Endothelial cell of umbilical vein (primary cell): ENCODE data around the gene SLC2A6. TPM values are rescaled to one million over a fixed set of nuclear protein-coding genes. Genes with fewer than 3 reads are reported as not detected.

ENCODE experiments used
- BruUV-seq: library from RNA; stranded (reverse); fragments of 400-500 nt; replicated peaks from 2 replicates; lab custom pipeline; 2021; lab: Mats Ljungman, UMichigan
- CTCF ChIA-PET: fragments of 300-600, 350-600 bp; sonication (Branson Sonifier 250); formaldehyde crosslinking; loops from one replicate; lab custom pipeline; 2021; ENCODE audit warnings: antibody characterized with exemption, inconsistent platforms; lab: Charles Lee
- POLR2A ChIA-PET: fragments of 300-600, 350-600 bp; sonication (Branson Sonifier 250); formaldehyde crosslinking; loops from one replicate; lab custom pipeline; 2021; ENCODE audit warnings: antibody characterized with exemption, inconsistent platforms; lab: Charles Lee
- DNase-seq: peaks from one replicate; pipeline ENCODE4 v3.0.0-alpha.2; 2011; ENCODE audit warnings: low read depth, low spot score
- FAIRE-seq: peaks from 2 replicates; lab custom pipeline; 2011; peaks lifted over from hg19 to GRCh38; lab: Jason Lieb, UNC
- H2AFZ ChIP-seq: 2 replicates; pipeline ENCODE4 v1.6.0; 2012; ENCODE audit warnings: low read depth, low read length, control low read depth, inconsistent platforms
- H3K27ac ChIP-seq: 2 replicates; pipeline ENCODE4 v1.5.1; 2011; ENCODE audit warnings: low read depth, mild to moderate bottlenecking, control low read depth, low read length, moderate library complexity; ENCODE audit not compliant: insufficient read depth
- H3K27me3 ChIP-seq, 2 experiments: 2 replicates each; pipeline versions ENCODE4 v1.6.0 to v1.6.1; 2011; ENCODE audit warnings: low read length in 2 of 2, mixed read lengths in 1 of 2; ENCODE audit not compliant: control insufficient read depth in 2 of 2, insufficient read depth in 2 of 2
- H3K36me3 ChIP-seq, 2 experiments: 2 replicates in 1 of 2; 3 replicates in 1 of 2; pipeline ENCODE4 v1.5.1; 2011; ENCODE audit warnings: low read length in 2 of 2, mild to moderate bottlenecking in 1 of 2, moderate library complexity in 1 of 2; ENCODE audit not compliant: control insufficient read depth in 2 of 2, insufficient read depth in 2 of 2; ENCODE audit errors: extremely low read depth in 1 of 2
- H3K4me1 ChIP-seq: 3 replicates; pipeline ENCODE4 v1.5.1; 2011; ENCODE audit warnings: mild to moderate bottlenecking, low read length; ENCODE audit not compliant: control insufficient read depth, insufficient read depth; ENCODE audit errors: extremely low read depth
- H3K4me2 ChIP-seq: 2 replicates; pipeline ENCODE4 v1.6.1; 2011; ENCODE audit warnings: low read length, control low read depth, mixed read lengths; ENCODE audit not compliant: insufficient read depth
- H3K4me3 ChIP-seq, 3 experiments: fragments of 200-600 bp in 1 of 3; sonication (generic), shearing (Covaris generic) in 1 of 3; replicated peaks in 1 of 3; 2 replicates each; pipeline ENCODE4 v1.5.1; 2011 to 2016; ENCODE audit warnings: control low read depth in 3 of 3, low read length in 3 of 3, mild to moderate bottlenecking in 2 of 3, inconsistent platforms in 1 of 3, low read depth in 1 of 3, moderate library complexity in 1 of 3; ENCODE audit not compliant: insufficient read depth in 1 of 3
- H3K79me2 ChIP-seq: 2 replicates; pipeline ENCODE4 v1.6.0; 2012; ENCODE audit warnings: low read length, inconsistent platforms; ENCODE audit not compliant: control insufficient read depth, insufficient read depth
- H3K9ac ChIP-seq: replicated peaks from 2 replicates; pipeline ENCODE3; 2011; ENCODE audit warnings: low read length, control low read depth; ENCODE audit not compliant: insufficient read depth; ENCODE audit errors: extremely low read depth
- H3K9me1 ChIP-seq: replicated peaks from 3 replicates; pipeline ENCODE4 v1.6.0; 2011; ENCODE audit warnings: mild to moderate bottlenecking, low read length; ENCODE audit not compliant: control insufficient read depth, insufficient read depth; ENCODE audit errors: extremely low read depth
- H3K9me3 ChIP-seq: replicated peaks from 2 replicates; pipeline ENCODE4 v1.5.1; 2012; ENCODE audit warnings: low read length, inconsistent platforms; ENCODE audit not compliant: control insufficient read depth, insufficient read depth
- H4K20me1 ChIP-seq: replicated peaks from 2 replicates; pipeline ENCODE3; 2011; ENCODE audit warnings: mild to moderate bottlenecking, low read length; ENCODE audit not compliant: control insufficient read depth, insufficient read depth; ENCODE audit errors: extremely low read depth
- EZH2 ChIP-seq: IDR thresholded peaks from 2 replicates; pipeline ENCODE4 v1.6.1; 2012; ENCODE audit warnings: borderline replicate concordance, low read depth, mild to moderate bottlenecking, moderate library complexity, low read length, inconsistent platforms; ENCODE audit not compliant: severe bottlenecking
- FOS ChIP-seq: IDR thresholded peaks from 2 replicates; pipeline ENCODE4 v1.6.1; 2011; ENCODE audit warnings: mild to moderate bottlenecking, low read length, moderate library complexity, borderline replicate concordance; ENCODE audit not compliant: insufficient read depth
- GATA2 ChIP-seq: IDR thresholded peaks from 2 replicates; pipeline ENCODE4 v1.7.0; 2011; ENCODE audit warnings: low read depth, mild to moderate bottlenecking, moderate library complexity, mixed read lengths, low read length; ENCODE audit not compliant: insufficient read length, insufficient read depth
- JUN ChIP-seq: IDR thresholded peaks from 2 replicates; pipeline ENCODE4 v1.6.1; 2011; ENCODE audit warnings: borderline replicate concordance, low read depth; ENCODE audit not compliant: insufficient read length, insufficient read depth
- MYC ChIP-seq: IDR thresholded peaks from one replicate; pipeline ENCODE4 v1.6.1; 2011; ENCODE audit warnings: mild to moderate bottlenecking, low read depth, low read length
- POLR2A ChIP-seq: IDR thresholded peaks from 2 replicates; pipeline ENCODE4 v1.6.1; 2012; ENCODE audit warnings: low read depth, mild to moderate bottlenecking, control low read depth, low read length
- POLR2AphosphoS5 ChIP-seq: IDR thresholded peaks from 2 replicates; pipeline ENCODE4 v1.6.1; 2012; ENCODE audit warnings: low read depth, mild to moderate bottlenecking, control low read depth, low read length, moderate library complexity; ENCODE audit not compliant: insufficient read depth
- dilution Hi-C: fragments of 300-500 bp; cut with MboI; formaldehyde crosslinking; loops from one replicate; pipeline ENCODE4 v1.15.0; 2019; ENCODE audit warnings: low sequenced_read_pairs; ENCODE audit not compliant: extremely low pct_ligation_motif_present
- intact Hi-C: fragments of 100-400 bp; cut with micrococcal nuclease; formaldehyde crosslinking; loops from one replicate; pipeline ENCODE4 v1.10.0; 2022
- polyA plus RNA-seq, 4 experiments: library from polyadenylated mRNA; depleted of rRNA in 3 of 4; stranded (reverse) in 3 of 4; unstranded in 1 of 4; fragments of >200 nt; gene quantifications; 2 replicates each; pipeline versions ENCODE4 v1.2.1 to v1.2.3, GENCODE V29; 2011 to 2012; ENCODE audit warnings: missing spikeins in 1 of 4
- total RNA-seq: library from RNA; stranded (reverse); gene quantifications from 2 replicates; pipeline ENCODE4 v1.2.3, GENCODE V29; 2021
- TF ChIP-seq, protein P1 (sequence below), 2 donors: IDR thresholded peaks; 1 replicate in 1 of 2; 2 replicates in 1 of 2; pipeline ENCODE4 v1.5.1; 2011; ENCODE audit warnings: low read length in 2 of 2, mild to moderate bottlenecking in 2 of 2, moderate library complexity in 2 of 2, control low read depth in 1 of 2, inconsistent platforms in 1 of 2, low read depth in 1 of 2; ENCODE audit not compliant: insufficient read depth in 1 of 2; ENCODE audit errors: extremely low read depth in 1 of 2
- TF ChIP-seq, protein P2 (sequence below): IDR thresholded peaks from 2 replicates; pipeline ENCODE4 v1.6.1; 2011; ENCODE audit not compliant: insufficient read depth, insufficient read length

Gene SLC2A6
- total and polyA plus RNA-seq, 2 donors (not counting 3 experiments of a cell fraction or from before 2014, with no cell fraction given) = 35.7 to 39.6 TPM

DNA sequence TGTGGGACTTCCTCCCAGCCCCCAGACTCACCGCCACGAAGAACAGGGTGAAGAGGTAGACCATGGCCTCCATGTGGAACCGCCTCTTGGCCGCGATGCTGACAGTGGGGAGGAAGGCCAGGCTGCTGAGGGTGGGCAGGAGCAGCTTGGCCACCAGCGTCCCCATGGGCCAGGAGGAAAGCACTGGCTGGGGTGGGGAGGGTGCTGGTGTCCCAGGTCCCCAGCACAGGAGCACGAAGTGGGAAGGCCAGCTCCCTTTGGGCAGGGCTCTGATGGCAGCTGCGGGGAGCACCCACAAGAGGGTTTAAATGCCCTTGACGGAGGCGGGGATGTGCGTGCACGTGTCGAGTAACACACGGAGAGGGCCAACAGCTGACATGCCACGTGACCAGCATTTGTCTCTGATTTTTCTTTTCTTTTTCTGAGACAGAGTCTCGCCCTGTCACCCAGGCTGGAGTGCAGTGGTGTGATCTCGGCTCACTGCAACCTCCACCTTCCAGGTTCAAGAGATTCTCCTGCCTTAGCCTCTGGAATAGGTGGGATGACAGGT lies 45.9 kb upstream of the SLC2A6 start, which contains the start of gene MYMK:
Gene MYMK (minus strand): TSS at position 281 of the 550 bp plus-strand sequence. CDS start 115 bp downstream, at position 166.
- ChIA-PET POLR2A (no interaction called here), CTCF (no interaction called here)
- Histone ChIP-seq H3K27me3 (peaks cover 0 to 3% of the 10 kb centered on the region in 2 experiments), H3K79me2 (no peaks in the 10 kb centered on the region), H3K9me1 (no peaks in the 10 kb centered on the region), H3K27ac (no peak within 1 kb of the TSS), H4K20me1 (no peaks in the 10 kb centered on the region), H3K9me3 (no peaks in the 10 kb centered on the region), H3K4me1 (no peaks in the 10 kb centered on the region), H3K4me2 (no peak within 1 kb of the TSS), H3K4me3 (no peak within 1 kb of the TSS), H3K9ac (no peak within 1 kb of the TSS), H3K36me3 (no peaks in the 10 kb centered on the region), H2AFZ (no peak within 1 kb of the TSS)
- intact Hi-C loops = no loop called here
- DNase-seq = no peak
- BruUV-seq = no TSS peak
- no peak for FAIRE-seq
- TF ChIP-seq, protein P1, sequence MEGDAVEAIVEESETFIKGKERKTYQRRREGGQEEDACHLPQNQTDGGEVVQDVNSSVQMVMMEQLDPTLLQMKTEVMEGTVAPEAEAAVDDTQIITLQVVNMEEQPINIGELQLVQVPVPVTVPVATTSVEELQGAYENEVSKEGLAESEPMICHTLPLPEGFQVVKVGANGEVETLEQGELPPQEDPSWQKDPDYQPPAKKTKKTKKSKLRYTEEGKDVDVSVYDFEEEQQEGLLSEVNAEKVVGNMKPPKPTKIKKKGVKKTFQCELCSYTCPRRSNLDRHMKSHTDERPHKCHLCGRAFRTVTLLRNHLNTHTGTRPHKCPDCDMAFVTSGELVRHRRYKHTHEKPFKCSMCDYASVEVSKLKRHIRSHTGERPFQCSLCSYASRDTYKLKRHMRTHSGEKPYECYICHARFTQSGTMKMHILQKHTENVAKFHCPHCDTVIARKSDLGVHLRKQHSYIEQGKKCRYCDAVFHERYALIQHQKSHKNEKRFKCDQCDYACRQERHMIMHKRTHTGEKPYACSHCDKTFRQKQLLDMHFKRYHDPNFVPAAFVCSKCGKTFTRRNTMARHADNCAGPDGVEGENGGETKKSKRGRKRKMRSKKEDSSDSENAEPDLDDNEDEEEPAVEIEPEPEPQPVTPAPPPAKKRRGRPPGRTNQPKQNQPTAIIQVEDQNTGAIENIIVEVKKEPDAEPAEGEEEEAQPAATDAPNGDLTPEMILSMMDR (IDR thresholded peaks at IDR 0.05; ENCODE audit: extremely low read depth in 1 of 2, insufficient read depth in 1 of 2, low read depth in 1 of 2, low read length in 2 of 2) = no peak
- TF ChIP-seq MYC = no peak
- no peak for TF ChIP-seq GATA2
- no peak for TF ChIP-seq POLR2AphosphoS5
- no peak for TF ChIP-seq JUN
- TF ChIP-seq, protein P2, sequence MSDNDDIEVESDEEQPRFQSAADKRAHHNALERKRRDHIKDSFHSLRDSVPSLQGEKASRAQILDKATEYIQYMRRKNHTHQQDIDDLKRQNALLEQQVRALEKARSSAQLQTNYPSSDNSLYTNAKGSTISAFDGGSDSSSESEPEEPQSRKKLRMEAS = no peak
- no peak for TF ChIP-seq EZH2
- TF ChIP-seq FOS = no peak
- no peak for TF ChIP-seq POLR2A
- dilution Hi-C loops = no loop called here
